Stimulated activated CD8-positive, alpha-beta memory T cell treated with anti-CD3 and anti-CD28 coated beads, Interleukin-7, amount 100 ng/mL, for 24 hours (primary cell): ENCODE data around the gene ENOSF1.

Source experiments
- DNase-seq: peaks from one replicate; pipeline ENCODE4 v3.0.0-alpha.2; 2020; ENCODE audit warnings: low read depth

ENOSF1 gene

GRCh38 chr18:671405-671804, 41.0 kb downstream of the ENOSF1 start:
- no peak for DNase-seq

GRCh38 chr18:670522-670921, 41.9 kb downstream of the ENOSF1 start:
- no peak for DNase-seq

- DNase-seq = no peak
Observed at GRCh38 chr18:669077-669476, 43.4 kb downstream of the ENOSF1 start.

- DNase-seq = no peak
Observed at GRCh38 chr18:668260-668659, 44.2 kb downstream of the ENOSF1 start.

- DNase-seq = no peak
Observed at GRCh38 chr18:666628-667027, 45.8 kb downstream of the ENOSF1 start.

GRCh38 chr18:666177-666576, 46.3 kb downstream of the ENOSF1 start:
- DNase-seq = no peak

- DNase-seq = no peak
Observed at GRCh38 chr18:662197-662596, 50.2 kb downstream of the ENOSF1 start.

- no peak for DNase-seq
Observed at GRCh38 chr18:659597-659996, 52.8 kb downstream of the ENOSF1 start.

- DNase-seq = no peak
Observed at GRCh38 chr18:658947-659533, 53.4 kb downstream of the ENOSF1 start.

GRCh38 chr18:658001-658946, 54.2 kb downstream of the ENOSF1 start:
- DNase-seq = peak; percentile 45

GRCh38 chr18:657311-658000, 55.0 kb downstream of the ENOSF1 start, which contains the start of gene TYMS:
TSS of gene TYMS (plus strand) at chr18:657653. CDS start at chr18:657743, 90 bp downstream.
- DNase-seq = no peak

GRCh38 chr18:655445-655844, 57.0 kb downstream of the ENOSF1 start:
- DNase-seq = no peak

- DNase-seq = no peak
Observed at GRCh38 chr18:654601-655000, 57.8 kb downstream of the ENOSF1 start.

- no peak for DNase-seq
Observed at GRCh38 chr18:653512-653911, 58.9 kb downstream of the ENOSF1 start.

- DNase-seq = no peak
Observed at GRCh38 chr18:652131-652530, 60.3 kb downstream of the ENOSF1 start.

GRCh38 chr18:650428-650858, 62.0 kb downstream of the ENOSF1 start:
- no peak for DNase-seq

GRCh38 chr18:649341-649740, 63.1 kb downstream of the ENOSF1 start:
- DNase-seq = no peak

GRCh38 chr18:647304-647703, 65.1 kb downstream of the ENOSF1 start:
- DNase-seq = no peak

GRCh38 chr18:644395-645004, 67.9 kb downstream of the ENOSF1 start:
- no peak for DNase-seq

GRCh38 chr18:641224-641623, 71.2 kb downstream of the ENOSF1 start:
- no peak for DNase-seq

- no peak for DNase-seq
Observed at GRCh38 chr18:635171-635570, 77.3 kb downstream of the ENOSF1 start.

- DNase-seq = no peak
Observed at GRCh38 chr18:634551-635045, 77.8 kb downstream of the ENOSF1 start.
